GM12878 (cell line): ENCODE results near the gene EDARADD. TPM values are rescaled to one million over a fixed set of nuclear protein-coding genes. Genes with fewer than 3 reads are reported as not detected.

Experiments
- ATAC-seq: fragments of 200-7000 bp; cut with Tn5 transposase; 3 replicates; pipeline ENCODE4 v1.9.1; 2020; ENCODE audit warnings: mild to moderate bottlenecking, moderate library complexity
- BruUV-seq: library from RNA; stranded (reverse); fragments of 400-500 nt; replicated peaks from 2 replicates; lab custom pipeline; 2021; lab: Mats Ljungman, UMichigan
- CTCF ChIA-PET: fragments of 300-600 bp; sonication (Branson Sonifier 250); formaldehyde crosslinking; extraction: SDS; loops from one replicate; lab custom pipeline; 2021; ENCODE audit warnings: inconsistent platforms; lab: Yijun Ruan, JAX
- POLR2A ChIA-PET: fragments of 350-600 bp; formaldehyde crosslinking; extraction: SDS; loops from one replicate; lab custom pipeline; 2021; ENCODE audit warnings: inconsistent platforms; lab: Charles Lee
- RAD21 ChIA-PET: fragments of 300-600 bp; sonication (Branson Sonifier 250); formaldehyde crosslinking; loops from one replicate; lab custom pipeline; 2023; ENCODE audit warnings: antibody characterized with exemption; ENCODE audit not compliant: unreplicated experiment; lab: Charles Lee
- SMC1A ChIA-PET: fragments of 300-600 bp; sonication (Branson Sonifier 250); formaldehyde crosslinking; loops from one replicate; lab custom pipeline; 2023; ENCODE audit not compliant: unreplicated experiment, uncharacterized antibody; lab: Charles Lee
- DNase-seq: peaks from one replicate; pipeline ENCODE4 v3.0.0-alpha.2; 2011; ENCODE audit warnings: low read depth, low spot score
- FAIRE-seq: peaks from 3 replicates; lab custom pipeline; 2011; peaks lifted over from hg19 to GRCh38; lab: Jason Lieb, UNC
- H2AFZ ChIP-seq: 2 replicates; pipeline ENCODE4 v1.6.0; 2011; ENCODE audit warnings: low read depth, low read length, control low read depth; ENCODE audit not compliant: control insufficient read depth
- H3K27ac ChIP-seq: 2 replicates; pipeline ENCODE4 v1.5.1; 2011; ENCODE audit warnings: control low read depth; ENCODE audit not compliant: control insufficient read depth, insufficient read depth
- H3K27me3 ChIP-seq, 2 experiments: replicated peaks in 1 of 2; 2 replicates each; pipeline versions ENCODE4 v1.6.0 to v1.6.1; 2011; ENCODE audit warnings: low read length in 1 of 2; ENCODE audit not compliant: control insufficient read depth in 2 of 2, insufficient read depth in 2 of 2
- H3K36me3 ChIP-seq, 2 experiments: 2 replicates each; pipeline ENCODE4 v1.5.1; 2011; ENCODE audit warnings: low read length in 1 of 2; ENCODE audit not compliant: control insufficient read depth in 2 of 2, insufficient read depth in 2 of 2
- H3K4me1 ChIP-seq: 2 replicates; pipeline ENCODE4 v1.6.1; 2011; ENCODE audit warnings: mild to moderate bottlenecking, low read length, moderate library complexity, mixed read lengths; ENCODE audit not compliant: control insufficient read depth, insufficient read depth
- H3K4me2 ChIP-seq: 2 replicates; pipeline ENCODE4 v1.6.0; 2011; ENCODE audit warnings: control low read depth; ENCODE audit not compliant: control insufficient read depth, insufficient read depth
- H3K4me3 ChIP-seq: fragments of 200-600 bp; sonication (generic); 2 replicates; pipeline ENCODE4 v1.5.1; 2016
- H3K79me2 ChIP-seq: 2 replicates; pipeline ENCODE4 v1.6.0; 2011; ENCODE audit warnings: low read length; ENCODE audit not compliant: control insufficient read depth, insufficient read depth
- H3K9ac ChIP-seq: 2 replicates; pipeline ENCODE4 v1.8.0; 2011; ENCODE audit warnings: low read length, control low read depth, mixed read lengths; ENCODE audit not compliant: control insufficient read depth, insufficient read depth
- H3K9me3 ChIP-seq: replicated peaks from 3 replicates; pipeline ENCODE4 v1.5.1; 2011; ENCODE audit warnings: mild to moderate bottlenecking, low read length; ENCODE audit not compliant: control insufficient read depth, insufficient read depth
- H4K20me1 ChIP-seq: 2 replicates; pipeline ENCODE4 v1.6.0; 2011; ENCODE audit not compliant: control insufficient read depth, insufficient read depth
- CHD2 ChIP-seq: IDR thresholded peaks from 2 replicates; pipeline ENCODE4 v1.6.1; 2011; ENCODE audit warnings: low read depth, low read length, improper control_type of control experiment, borderline replicate concordance
- E2F4 ChIP-seq: IDR thresholded peaks from 2 replicates; pipeline ENCODE4 v1.6.1; 2012; ENCODE audit warnings: low read depth, low read length, improper control_type of control experiment
- FOS ChIP-seq: IDR thresholded peaks from 3 replicates; pipeline ENCODE4 v1.6.1; 2011; ENCODE audit warnings: borderline replicate concordance; ENCODE audit not compliant: insufficient read length; ENCODE audit errors: extremely low read depth
- GATAD2B ChIP-seq: fragments of 450-650 bp; conservative IDR thresholded peaks from 2 replicates; pipeline ENCODE4 v1.6.1; 2017; ENCODE audit warnings: low read depth, mild to moderate bottlenecking, moderate library complexity
- HDAC2 ChIP-seq: fragments of 200-600 bp; sonication (generic); IDR thresholded peaks from 2 replicates; pipeline ENCODE4 v1.6.1; 2017
- KAT2A ChIP-seq: conservative IDR thresholded peaks from 2 replicates; pipeline ENCODE4 v1.6.1; 2011; ENCODE audit warnings: low read depth, low read length; ENCODE audit not compliant: control insufficient read depth
- MAX ChIP-seq: IDR thresholded peaks from 2 replicates; pipeline ENCODE4 v1.6.1; 2012; ENCODE audit warnings: low read depth, low read length, improper control_type of control experiment
- MEF2A ChIP-seq: IDR thresholded peaks from 2 replicates; pipeline ENCODE4 v1.6.1; 2011; ENCODE audit warnings: low read depth, mild to moderate bottlenecking, low read length, moderate library complexity; ENCODE audit not compliant: insufficient read depth
- PAX5 ChIP-seq: IDR thresholded peaks from 2 replicates; pipeline ENCODE4 v1.6.1; 2011; ENCODE audit warnings: low read depth, low read length, borderline replicate concordance
- ZBTB40 ChIP-seq: fragments of 450-650 bp; IDR thresholded peaks from 2 replicates; pipeline ENCODE4 v1.6.1; 2016; ENCODE audit warnings: mild to moderate bottlenecking, moderate library complexity, borderline replicate concordance
- WGBS: methylation state at CpG from one replicate; pipeline ENCODE4 v1.1.6; 2016; ENCODE audit warnings: low lambda C conversion rate; ENCODE audit not compliant: insufficient replicate concordance, insufficient coverage; ENCODE audit errors: missing lambda C conversion rate; 5-methylcytosine and 5-hydroxymethylcytosine counted together
- in situ Hi-C: fragments of 300-500 bp; cut with MboI; formaldehyde crosslinking; loops from 9 replicates; pipeline ENCODE4 v1.14.3; 2018; ENCODE audit warnings: mixed read lengths
- intact Hi-C: fragments of 100-400 bp; cut with micrococcal nuclease; formaldehyde crosslinking; loops from one replicate; pipeline ENCODE4 v1.14.2; 2022; ENCODE audit not compliant: unreplicated experiment
- polyA plus RNA-seq, 11 experiments: library from polyadenylated mRNA; depleted of rRNA in 4 of 11; unstranded in 6 of 11; stranded (reverse) in 5 of 11; fragments of >200 nt; fragmentation: Nextera tagmentation in 4 of 11; fragmentation: Illumina TruSeq in 1 of 11; extraction: Ambion mirVana in 4 of 11; extraction: Trizol in 1 of 11; gene quantifications; 1 replicate in 1 of 11; 2 replicates in 10 of 11; pipeline versions ENCODE4 v1.2.1 to v1.2.3, GENCODE V29; 2011 to 2016; ENCODE audit warnings: inconsistent platforms in 2 of 11, missing spikeins in 2 of 11, low read depth in 1 of 11
- total RNA-seq, 4 experiments: library from RNA; depleted of rRNA in 3 of 4; stranded (reverse); fragments of >200 nt in 3 of 4; fragmentation: Illumina TruSeq in 1 of 4; extraction: Trizol in 1 of 4; gene quantifications; 2 replicates each; pipeline versions ENCODE4 v1.2.1 to v1.2.3, GENCODE V29; 2013 to 2021

EDARADD gene
- total and polyA plus RNA-seq, 10 of the 15 experiments (the other 5 are each of a cell fraction or from before 2014, with no cell fraction given), result 0.58 to 6.1 (median 4.7) TPM

- ATAC-seq, result no peak
- ChIA-PET RAD21 (no interaction called here), POLR2A (interaction anchor here (0.5 to 1.0 kb wide), 3 partner anchors 10 to 419 kb away, joined by 3 to 4 read pairs (median 3); no protein-coding TSS in a partner anchor), CTCF (interaction anchor here (1.0 to 1.4 kb wide), 3 partner anchors 9 to 422 kb away, joined by 3 to 4 read pairs (median 3); no protein-coding TSS in a partner anchor), SMC1A (interaction anchor here (0.9 to 1.7 kb wide), 3 partner anchors 9 to 31 kb away, joined by 3 to 4 read pairs (median 4); no protein-coding TSS in a partner anchor)
- Histone ChIP-seq H2AFZ (no peak overlapping the region), H3K4me1 (no peaks in the 10 kb centered on the region), H3K27ac (no peak overlapping the region), H3K4me3 (no peak overlapping the region), H3K36me3 (peaks cover 0 to 7% of the 10 kb centered on the region in 2 experiments; a peak in 1 of 4 replicates), H3K27me3 (no peaks in the 10 kb centered on the region), H4K20me1 (no peaks in the 10 kb centered on the region), H3K79me2 (peaks cover 7% of the 10 kb centered on the region), H3K4me2 (no peak overlapping the region), H3K9me3 (no peaks in the 10 kb centered on the region), H3K9ac (no peak overlapping the region)
- in situ Hi-C loops, result no loop called here
- DNase-seq, result no peak
- BruUV-seq, result no TSS peak
- FAIRE-seq, result no peak
- intact Hi-C loops, result no loop called here
- no peak for TF ChIP-seq ZBTB40
- no peak for TF ChIP-seq E2F4
- TF ChIP-seq FOS, result no peak
- TF ChIP-seq GATAD2B, result no peak
- TF ChIP-seq PAX5, result no peak
- no peak for TF ChIP-seq KAT2A
- no peak for TF ChIP-seq MEF2A
- no peak for TF ChIP-seq CHD2
- no peak for TF ChIP-seq MAX
- no peak for TF ChIP-seq HDAC2
- WGBS, result 82% methylated on average over 3 of the region's 3 CpGs
Measured at GRCh38 chr1:236526079-236526478, 132.0 kb downstream of the EDARADD start.
